Spleen (tissue), 11 donors: ENCODE results near the gene RAB7A. TPM values are rescaled to one million over a fixed set of nuclear protein-coding genes. Genes with fewer than 3 reads are reported as not detected.
"Not testable (repeated sequence)": the region's sequence is repeated elsewhere in the genome, so short reads cannot be mapped to it uniquely, and the experiment has no call there.

Experiments used
- DNase-seq: peaks from one replicate; pipeline ENCODE4 v3.0.0-alpha.2; 2020
- H3K27ac ChIP-seq, 8 donors: fragments of 200-600 bp; sonication (generic) in 7 of 8; 1 replicate in 4 of 8; 2 replicates in 4 of 8; pipeline versions ENCODE4 v1.5.0 to v1.8.0; 2016 to 2021; ENCODE audit warnings: inconsistent platforms in 4 of 8, mild to moderate bottlenecking in 4 of 8, moderate library complexity in 1 of 8
- H3K27me3 ChIP-seq, 7 donors: fragments of 200-600 bp; sonication (generic) in 6 of 7; replicated peaks in 1 of 7; 1 replicate in 4 of 7; 2 replicates in 3 of 7; pipeline versions ENCODE4 v1.5.0 to v1.8.0; 2016 to 2021; ENCODE audit warnings: inconsistent platforms in 3 of 7, mild to moderate bottlenecking in 1 of 7
- H3K36me3 ChIP-seq, 6 donors: fragments of 200-600 bp; sonication (generic) in 5 of 6; 1 replicate in 4 of 6; 2 replicates in 2 of 6; pipeline versions ENCODE4 v1.5.0 to v1.8.0; 2016 to 2021; ENCODE audit warnings: inconsistent platforms in 2 of 6
- H3K4me1 ChIP-seq, 6 donors: fragments of 200-600 bp; sonication (generic) in 5 of 6; 1 replicate in 3 of 6; 2 replicates in 3 of 6; pipeline versions ENCODE4 v1.5.0 to v1.8.0; 2016 to 2021; ENCODE audit warnings: inconsistent platforms in 3 of 6
- H3K4me3 ChIP-seq, 8 donors: fragments of 200-600 bp; sonication (generic) in 7 of 8; 1 replicate in 4 of 8; 2 replicates in 4 of 8; pipeline versions ENCODE4 v1.5.0 to v1.8.0; 2016 to 2021; ENCODE audit warnings: inconsistent platforms in 4 of 8, mild to moderate bottlenecking in 4 of 8, moderate library complexity in 2 of 8
- H3K9me3 ChIP-seq, 8 donors: fragments of 200-600 bp; sonication (generic) in 7 of 8; 1 replicate in 4 of 8; 2 replicates in 4 of 8; pipeline versions ENCODE4 v1.5.0 to v1.8.0; 2016 to 2021; ENCODE audit warnings: inconsistent platforms in 4 of 8
- POLR2A ChIP-seq, 3 donors: fragments of 450-650 bp; IDR thresholded peaks; one replicate each; pipeline ENCODE4 v1.5.1; 2017; ENCODE audit warnings: antibody characterized with exemption in 3 of 3, mild to moderate bottlenecking in 1 of 3
- POLR2AphosphoS5 ChIP-seq, 3 donors: sonication (generic); formaldehyde crosslinking; IDR thresholded peaks; one replicate each; pipeline ENCODE4 v1.5.1; 2017; ENCODE audit warnings: antibody characterized with exemption in 3 of 3
- WGBS, 5 donors: extraction: QIAGEN DNeasy Blood & Tissue Kit in 3 of 5; methylation state at CpG; one replicate each; pipeline versions ENCODE4 v1.1.5 to v1.1.7; 2013 to 2018; 5-methylcytosine and 5-hydroxymethylcytosine counted together
- intact Hi-C: fragments of 100-400 bp; cut with DNase I; formaldehyde crosslinking; loops from one replicate; pipeline ENCODE4 v1.15.0; 2023; ENCODE audit warnings: low total_unique reads
- polyA plus RNA-seq, 3 donors: library from polyadenylated mRNA; stranded (reverse); fragments of 200-250 nt; gene quantifications; one replicate each; pipeline ENCODE4 v1.2.1, GENCODE V29; 2013
- total RNA-seq, 7 donors: library from RNA; depleted of rRNA in 3 of 7; stranded (reverse); fragments of >200 nt in 3 of 7; fragmentation: NEBNext Ultra II Directional in 4 of 7; extraction: Animal tissue kit (Norgen Biotek cat#: 25700) in 4 of 7; gene quantifications; one replicate each; pipeline versions ENCODE4 v1.1.0 to v1.2.1, GENCODE V29; 2016 to 2021
- TF ChIP-seq, protein P1 (sequence below), 11 experiments: fragments of 200-600 bp in 7 of 11; fragments of 450-650 bp in 4 of 11; sonication (generic) in 4 of 11; IDR thresholded peaks in 8 of 11; conservative IDR thresholded peaks in 3 of 11; 1 replicate in 7 of 11; 2 replicates in 4 of 11; pipeline versions ENCODE4 v1.4.0 to v1.8.0; 2016 to 2021; ENCODE audit warnings: antibody characterized with exemption in 11 of 11, inconsistent platforms in 4 of 11, mild to moderate bottlenecking in 1 of 11
- donor health status: healthy with polysubstance abuse.
- donor health status: DM: no; HTN: no; CAD: no; lungs with moderate emphysema.
- donor health status: DM: no; HTN: no; CAD: no.
- donor health status: Bipolar disorder and iron deficiency.
- donor health status: healthy.
- donor health status: DM: no; HTN: no; CAD: no.
- donor health status: DM: yes; HTN: yes; CAD: no.

Gene RAB7A
- total and polyA plus RNA-seq, 10 donors = 82.3 to 227 (median 150) TPM

GRCh38 chr3:128825117-128825725 is 99.2 kb downstream of the RAB7A start:
- no peak overlapping the region for H3K27ac ChIP-seq
- no peak overlapping the region for H3K4me3 ChIP-seq
- TF ChIP-seq POLR2A (IDR thresholded peaks at IDR 0.05) (no peak), POLR2AphosphoS5 (IDR thresholded peaks at IDR 0.05) (no peak)
- TF ChIP-seq, protein P1, sequence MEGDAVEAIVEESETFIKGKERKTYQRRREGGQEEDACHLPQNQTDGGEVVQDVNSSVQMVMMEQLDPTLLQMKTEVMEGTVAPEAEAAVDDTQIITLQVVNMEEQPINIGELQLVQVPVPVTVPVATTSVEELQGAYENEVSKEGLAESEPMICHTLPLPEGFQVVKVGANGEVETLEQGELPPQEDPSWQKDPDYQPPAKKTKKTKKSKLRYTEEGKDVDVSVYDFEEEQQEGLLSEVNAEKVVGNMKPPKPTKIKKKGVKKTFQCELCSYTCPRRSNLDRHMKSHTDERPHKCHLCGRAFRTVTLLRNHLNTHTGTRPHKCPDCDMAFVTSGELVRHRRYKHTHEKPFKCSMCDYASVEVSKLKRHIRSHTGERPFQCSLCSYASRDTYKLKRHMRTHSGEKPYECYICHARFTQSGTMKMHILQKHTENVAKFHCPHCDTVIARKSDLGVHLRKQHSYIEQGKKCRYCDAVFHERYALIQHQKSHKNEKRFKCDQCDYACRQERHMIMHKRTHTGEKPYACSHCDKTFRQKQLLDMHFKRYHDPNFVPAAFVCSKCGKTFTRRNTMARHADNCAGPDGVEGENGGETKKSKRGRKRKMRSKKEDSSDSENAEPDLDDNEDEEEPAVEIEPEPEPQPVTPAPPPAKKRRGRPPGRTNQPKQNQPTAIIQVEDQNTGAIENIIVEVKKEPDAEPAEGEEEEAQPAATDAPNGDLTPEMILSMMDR (IDR thresholded peaks at IDR 0.05 in 8 of 11, conservative IDR thresholded peaks at IDR 0.05 in 3 of 11) = no peak
- no peaks in the 10 kb centered on the region for H3K27me3 ChIP-seq
- no peak for DNase-seq
- WGBS, 5 donors = 92 to 97% (median 95%) methylated on average over 4 of the region's 4 CpGs
- H3K9me3 ChIP-seq = no peaks in the 10 kb centered on the region
- peaks cover 0 to 22% (median 0%) of the 10 kb centered on the region in 6 donors for H3K36me3 ChIP-seq
- H3K4me1 ChIP-seq = no peaks in the 10 kb centered on the region
- intact Hi-C loops = no loop called here

GRCh38 chr3:128829087-128829486 is 103.1 kb downstream of the RAB7A start:
- H3K27me3 ChIP-seq, H3K36me3 ChIP-seq, DNase-seq, H3K4me1 ChIP-seq, H3K9me3 ChIP-seq, H3K4me3 ChIP-seq, H3K27ac ChIP-seq, intact Hi-C loops: not testable (repeated sequence)
- WGBS, 5 donors = 88 to 92% (median 91%) methylated on average over 9 of the region's 9 CpGs

DNA sequence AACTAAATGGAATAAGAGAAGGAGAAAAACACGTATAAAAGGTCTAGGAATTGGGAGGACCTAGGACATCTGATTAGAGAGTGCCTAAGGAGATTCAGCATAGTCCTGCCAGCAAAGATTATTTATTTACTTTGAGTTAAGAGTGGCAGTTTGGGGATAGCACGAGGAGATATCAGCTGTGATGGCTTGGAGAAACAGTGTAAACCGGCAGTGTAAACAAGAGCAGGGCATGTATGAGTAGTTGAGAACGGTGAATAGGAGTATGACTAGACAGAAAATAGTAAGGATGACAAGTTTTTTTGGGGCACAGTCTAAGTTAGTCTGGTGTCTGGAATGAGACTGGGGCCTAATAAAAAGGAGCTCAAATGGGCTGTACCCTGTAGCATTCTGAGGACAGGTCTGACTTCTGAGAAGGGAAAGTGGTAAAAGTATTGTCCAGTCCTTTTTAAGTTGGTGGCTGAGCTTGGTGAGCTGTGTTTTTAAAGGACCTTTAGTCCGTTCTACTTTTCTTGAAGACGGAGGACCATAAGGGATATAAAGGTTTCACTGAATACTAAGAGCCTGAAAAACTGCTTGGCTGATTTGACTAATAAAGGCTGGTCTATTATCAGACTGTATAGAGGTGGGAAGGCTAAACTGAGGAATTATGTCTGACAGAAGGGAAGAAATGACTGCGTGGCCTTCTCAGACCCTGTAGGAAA is 104.1 kb downstream of the RAB7A start:
- H3K9me3 ChIP-seq, intact Hi-C loops, H3K4me3 ChIP-seq, H3K36me3 ChIP-seq, H3K27ac ChIP-seq, H3K27me3 ChIP-seq, DNase-seq, H3K4me1 ChIP-seq: not testable (repeated sequence)
- WGBS, 5 donors = 79 to 92% (median 83%) methylated on average over 7 of the region's 7 CpGs

- H3K36me3 ChIP-seq, H3K4me1 ChIP-seq, intact Hi-C loops: not testable (repeated sequence)
Observed at GRCh38 chr3:128830762-128831161, 104.8 kb downstream of the RAB7A start.

GRCh38 chr3:128832979-128833378 is 107.0 kb downstream of the RAB7A start:
- H3K27ac ChIP-seq, H3K27me3 ChIP-seq, H3K4me3 ChIP-seq, DNase-seq, H3K36me3 ChIP-seq, H3K9me3 ChIP-seq, H3K4me1 ChIP-seq, intact Hi-C loops: not testable (repeated sequence)
- WGBS, 5 donors = 85 to 95% (median 85%) methylated on average over 5 of the region's 5 CpGs

More at GRCh38 chr3:128830762-128831161, 104.8 kb downstream of the RAB7A start:
- not testable (repeated sequence) for H3K9me3 ChIP-seq, H3K4me3 ChIP-seq, H3K27ac ChIP-seq, H3K27me3 ChIP-seq, DNase-seq
- 84 to 92% (median 87%) methylated on average over 5 of the region's 5 CpGs for WGBS, 5 donors

DNA sequence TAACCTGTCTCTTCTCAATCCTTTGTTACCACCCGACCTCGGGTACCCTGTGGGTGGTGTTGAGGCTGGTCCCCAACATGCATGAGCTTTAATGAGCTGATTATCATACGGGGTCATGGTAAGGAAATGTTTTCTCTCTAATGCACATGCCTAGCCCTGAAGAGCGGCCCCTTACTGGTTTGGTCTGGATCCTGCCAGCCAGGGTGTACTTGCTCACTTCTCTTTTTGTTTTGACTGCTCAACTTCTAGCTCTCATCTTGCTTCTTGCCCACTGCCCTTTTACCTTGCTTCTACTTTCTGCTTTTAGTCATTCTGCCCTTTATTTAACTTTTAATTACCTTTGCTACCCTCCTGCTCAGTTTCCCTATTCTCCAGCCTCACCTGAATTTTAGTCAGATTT is 109.1 kb downstream of the RAB7A start:
- Histone ChIP-seq H3K27ac (no peak overlapping the region), H3K9me3 (no peaks in the 10 kb centered on the region), H3K4me1 (no peaks in the 10 kb centered on the region), H3K36me3 (no peaks in the 10 kb centered on the region), H3K4me3 (no peak overlapping the region), H3K27me3 (no peaks in the 10 kb centered on the region)
- TF ChIP-seq POLR2AphosphoS5 (IDR thresholded peaks at IDR 0.05) = no peak
- TF ChIP-seq POLR2A (IDR thresholded peaks at IDR 0.05) = no peak
- TF ChIP-seq, protein P1 (IDR thresholded peaks at IDR 0.05 in 8 of 11, conservative IDR thresholded peaks at IDR 0.05 in 3 of 11) = no peak
- intact Hi-C loops = no loop called here
- no peak for DNase-seq
- WGBS, 5 donors = 73 to 95% (median 87%) methylated on average over 4 of the region's 4 CpGs
